Psoas muscle (tissue), 8 donors: ENCODE data around the gene CCND2. TPM values are rescaled to one million over a fixed set of nuclear protein-coding genes. Genes with fewer than 3 reads are reported as not detected.

Experiments used
- ATAC-seq, 4 donors: fragments of 200-7000 bp; cut with Tn5 transposase; one replicate each; pipeline ENCODE4 v1.9.1; 2020; ENCODE audit warnings: moderate library complexity in 3 of 4, mild to moderate bottlenecking in 2 of 4
- DNase-seq, 2 donors: peaks; one replicate each; pipeline ENCODE4 v3.0.0-alpha.2; 2020
- H3K27ac ChIP-seq: fragments of 200-600 bp; one replicate; pipeline ENCODE4 v1.8.0; 2022
- H3K27me3 ChIP-seq, 3 donors: fragments of 200-600 bp in 1 of 3; one replicate each; pipeline versions ENCODE4 v1.6.1 to v1.8.0; 2013 to 2022; ENCODE audit warnings: low read length in 2 of 3, mild to moderate bottlenecking in 2 of 3, moderate library complexity in 1 of 3; ENCODE audit not compliant: insufficient read depth in 3 of 3
- H3K36me3 ChIP-seq, 2 donors: fragments of 200-600 bp in 1 of 2; one replicate each; pipeline versions ENCODE4 v1.6.1 to v1.8.0; 2013 to 2022; ENCODE audit warnings: low read depth in 1 of 2, mild to moderate bottlenecking in 1 of 2, moderate library complexity in 1 of 2; ENCODE audit not compliant: insufficient read depth in 1 of 2
- H3K4me1 ChIP-seq: fragments of 200-600 bp; one replicate; pipeline ENCODE4 v1.8.0; 2022
- H3K4me3 ChIP-seq: fragments of 200-600 bp; one replicate; pipeline ENCODE4 v1.8.0; 2022; ENCODE audit warnings: mild to moderate bottlenecking
- H3K9me3 ChIP-seq: fragments of 200-600 bp; one replicate; pipeline ENCODE4 v1.8.0; 2022
- CTCF ChIP-seq: fragments of 200-600 bp; IDR thresholded peaks from one replicate; pipeline ENCODE4 v1.8.0; 2022; ENCODE audit warnings: antibody characterized with exemption
- WGBS, 3 donors: extraction: QIAGEN DNeasy Blood & Tissue Kit; methylation state at CpG; one replicate each; pipeline versions ENCODE4 v1.1.6 to v1.1.7; 2013; 5-methylcytosine and 5-hydroxymethylcytosine counted together
- intact Hi-C, 2 donors: fragments of 100-400 bp; cut with DNase I; formaldehyde crosslinking; loops; one replicate each; pipeline versions ENCODE4 v1.11.0 to v1.14.2; 2022
- polyA plus RNA-seq, 3 donors: library from polyadenylated mRNA; stranded (reverse); fragments of 200-250 nt; gene quantifications; one replicate each; pipeline ENCODE4 v1.2.3, GENCODE V29; 2013
- total RNA-seq, 4 donors: library from RNA; stranded (reverse); fragmentation: NEBNext Ultra II Directional in 2 of 4; extraction: Animal tissue kit (Norgen Biotek cat#: 25700) in 2 of 4; gene quantifications; one replicate each; pipeline versions ENCODE4 v1.2.1 to v1.2.4, GENCODE V29; 2021 to 2023
- donor health status: healthy with polysubstance abuse.
- donor health status: DM: no; HTN: no; CAD: no; lungs with moderate emphysema.
- donor health status: Bipolar disorder and iron deficiency.
- donor health status: healthy.
- donor health status: DM: yes; HTN: yes; CAD: no.
- donor health status: DM: no; HTN: no; CAD: no.
- donor health status: DM: no; HTN: no; CAD: no.
- donor health status: DM: yes; HTN: yes; CAD: no.

CCND2 gene
- total and polyA plus RNA-seq, 7 donors = 0.31 to 10.1 (median 3.3) TPM

DNA sequence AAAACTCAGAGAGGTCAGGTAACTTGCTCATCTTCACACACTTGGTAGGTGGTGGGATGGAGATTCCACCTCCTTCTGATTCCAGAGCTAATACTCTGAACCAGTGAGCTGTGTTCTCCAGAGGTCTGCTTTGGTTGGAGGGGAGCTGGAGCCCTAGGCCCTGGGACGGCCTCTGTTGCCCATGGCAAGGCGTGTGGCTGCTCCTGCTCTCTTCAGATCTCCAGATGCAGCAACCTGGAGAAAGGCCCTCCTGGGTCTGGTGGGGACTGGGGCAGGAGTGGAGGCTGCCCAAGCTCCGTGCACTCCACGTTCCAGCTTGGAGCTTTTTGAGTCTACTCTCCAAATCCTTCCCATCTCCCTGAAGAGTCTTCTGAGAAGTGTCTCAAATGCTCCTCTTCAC lies 10.7 kb downstream of the CCND2 start:
- H3K27me3 ChIP-seq = peaks cover 0 to 7% (median 5%) of the 10 kb centered on the region in 3 donors
- no peak for TF ChIP-seq CTCF
- no peaks in the 10 kb centered on the region for H3K9me3 ChIP-seq
- DNase-seq (no peak), ATAC-seq (no peak)
- H3K4me3 ChIP-seq = no peak overlapping the region
- peaks cover 0 to 10% of the 10 kb centered on the region in 2 donors for H3K36me3 ChIP-seq
- 74 to 89% (median 84%) methylated on average over 4 of the region's 4 CpGs for WGBS, 3 donors
- H3K27ac ChIP-seq = no peak overlapping the region
- H3K4me1 ChIP-seq = peaks cover 2% of the 10 kb centered on the region
- intact Hi-C loops = no loop called here

DNA sequence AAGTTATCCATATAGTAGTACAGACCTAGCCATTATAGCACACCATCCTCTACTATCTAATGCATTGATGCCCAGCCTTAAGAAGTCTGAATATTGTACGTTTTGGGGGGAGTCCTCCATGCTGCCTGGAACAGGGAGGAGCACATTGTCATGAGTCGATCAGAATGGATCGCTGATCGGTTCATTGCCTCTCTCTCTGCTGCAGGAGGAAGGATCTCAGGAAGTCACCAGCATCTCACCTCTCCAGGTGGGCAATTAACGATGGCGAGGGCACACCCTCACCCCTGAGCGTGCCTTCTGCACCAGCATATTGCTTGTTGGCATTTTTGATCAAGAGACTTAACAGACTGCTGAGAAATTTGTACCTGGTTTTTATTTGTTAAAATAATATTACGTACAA lies 11.5 kb downstream of the CCND2 start:
- WGBS, 3 donors = 75 to 83% (median 77%) methylated on average over 8 of the region's 8 CpGs
- Histone ChIP-seq H3K36me3 (peaks cover 0 to 10% of the 10 kb centered on the region in 2 donors), H3K27ac (no peak overlapping the region), H3K9me3 (no peaks in the 10 kb centered on the region), H3K4me1 (peaks cover 2% of the 10 kb centered on the region), H3K27me3 (peaks cover 0 to 6% (median 5%) of the 10 kb centered on the region in 3 donors), H3K4me3 (no peak overlapping the region)
- intact Hi-C loops = no loop called here
- TF ChIP-seq CTCF = no peak
- DNase-seq (no peak), ATAC-seq (no peak)

- Histone ChIP-seq H3K27me3 (peaks cover 0 to 10% (median 2%) of the 10 kb centered on the region in 3 donors), H3K27ac (no peak overlapping the region), H3K4me1 (no peaks in the 10 kb centered on the region), H3K4me3 (no peak overlapping the region), H3K36me3 (peaks cover 0 to 10% of the 10 kb centered on the region in 2 donors), H3K9me3 (no peaks in the 10 kb centered on the region)
- DNase-seq = no peak
- no peak for TF ChIP-seq CTCF
- intact Hi-C loops = no loop called here
- 68 to 82% (median 69%) methylated on average over 12 of the region's 12 CpGs for WGBS, 3 donors
- no peak for ATAC-seq
Observed at GRCh38 chr12:4286228-4286627, 12.7 kb downstream of the CCND2 start.

GRCh38 chr12:4286771-4287317 lies 13.3 kb downstream of the CCND2 start:
- no peaks in the 10 kb centered on the region for H3K4me1 ChIP-seq
- 51 to 63% (median 53%) methylated on average over 14 of the region's 14 CpGs for WGBS, 3 donors
- no peak overlapping the region for H3K4me3 ChIP-seq
- intact Hi-C loops = no loop called here
- H3K27me3 ChIP-seq = peaks cover 0 to 10% (median 2%) of the 10 kb centered on the region in 3 donors
- no peaks in the 10 kb centered on the region for H3K9me3 ChIP-seq
- H3K36me3 ChIP-seq = peaks cover 0 to 10% of the 10 kb centered on the region in 2 donors
- no peak for DNase-seq
- ATAC-seq = no peak
- H3K27ac ChIP-seq = no peak overlapping the region
- TF ChIP-seq CTCF = no peak
